ENCODE measurements around the gene POLR2E. TPM values are rescaled to one million over a fixed set of nuclear protein-coding genes. Genes with fewer than 3 reads are reported as not detected.

POLR2E gene
- polyA plus RNA-seq, 4 donors, result 122 to 189 (median 142) TPM

GRCh38 chr19:1064661-1065605 lies 30.2 kb downstream of the POLR2E start:
- peak; percentile 72 to 82 for DNase-seq
- H3K27me3 ChIP-seq (ENCODE audit: control insufficient read depth in 3 of 3, insufficient read depth in 3 of 3, low read length in 3 of 3), result peaks cover 0 to 65% (median 2%) of the 10 kb centered on the region in 3 donors

GRCh38 chr19:1063909-1064660 lies 31.1 kb downstream of the POLR2E start:
- FAIRE-seq, result no peak
- Histone ChIP-seq H3K36me3 (ENCODE audit: control insufficient read depth in 3 of 3, insufficient read depth in 2 of 3, low read depth in 1 of 3, low read length in 3 of 3) (no peaks in the 10 kb centered on the region), H3K27me3 (ENCODE audit: control insufficient read depth in 3 of 3, insufficient read depth in 3 of 3, low read length in 3 of 3) (peaks cover 0 to 57% (median 2%) of the 10 kb centered on the region in 3 donors), H3K4me3 (ENCODE audit: low read depth in 1 of 3, low read length in 3 of 3) (no peak overlapping the region), H3K4me1 (ENCODE audit: control insufficient read depth in 3 of 3, insufficient read depth in 2 of 3, low read depth in 1 of 3, low read length in 2 of 3) (peaks cover 0 to 24% (median 0%) of the 10 kb centered on the region in 3 donors), H3K9me3 (ENCODE audit: control insufficient read depth in 2 of 2, insufficient read depth in 1 of 2, low read depth in 1 of 2, low read length in 1 of 2) (peaks cover 0 to 16% of the 10 kb centered on the region in 2 donors), H3K27ac (ENCODE audit: low read depth in 1 of 3, low read length in 2 of 3) (no peak overlapping the region)
- DNase-seq, result no peak
- WGBS, 3 donors, result 57 to 71% (median 59%) methylated on average over 34 to 37 of the region's 37 CpGs

More at GRCh38 chr19:1064661-1065605, 30.2 kb downstream of the POLR2E start:
- FAIRE-seq, result no peak
- Histone ChIP-seq H3K27ac (ENCODE audit: low read depth in 1 of 3, low read length in 2 of 3) (no peak overlapping the region), H3K36me3 (ENCODE audit: control insufficient read depth in 3 of 3, insufficient read depth in 2 of 3, low read depth in 1 of 3, low read length in 3 of 3) (no peaks in the 10 kb centered on the region), H3K4me3 (ENCODE audit: low read depth in 1 of 3, low read length in 3 of 3) (no peak overlapping the region), H3K4me1 (ENCODE audit: control insufficient read depth in 3 of 3, insufficient read depth in 2 of 3, low read depth in 1 of 3, low read length in 2 of 3) (peaks cover 0 to 24% (median 0%) of the 10 kb centered on the region in 3 donors), H3K9me3 (ENCODE audit: control insufficient read depth in 2 of 2, insufficient read depth in 1 of 2, low read depth in 1 of 2, low read length in 1 of 2) (peaks cover 0 to 10% of the 10 kb centered on the region in 2 donors)
- WGBS, 3 donors, result 9 to 11% (median 10%) methylated on average over 53 to 60 of the region's 60 CpGs

GRCh38 chr19:1063030-1063908 lies 31.9 kb downstream of the POLR2E start:
- FAIRE-seq (no peak), DNase-seq (no peak)
- peaks cover 0 to 49% (median 2%) of the 10 kb centered on the region in 3 donors for H3K27me3 ChIP-seq (ENCODE audit: control insufficient read depth in 3 of 3, insufficient read depth in 3 of 3, low read length in 3 of 3)
- peaks cover 0 to 23% of the 10 kb centered on the region in 2 donors for H3K9me3 ChIP-seq (ENCODE audit: control insufficient read depth in 2 of 2, insufficient read depth in 1 of 2, low read depth in 1 of 2, low read length in 1 of 2)
- no peak overlapping the region for H3K4me3 ChIP-seq (ENCODE audit: low read depth in 1 of 3, low read length in 3 of 3)
- WGBS, 3 donors, result 68 to 82% (median 78%) methylated on average over 36 to 37 of the region's 37 CpGs
- peaks cover 0 to 24% (median 0%) of the 10 kb centered on the region in 3 donors for H3K4me1 ChIP-seq (ENCODE audit: control insufficient read depth in 3 of 3, insufficient read depth in 2 of 3, low read depth in 1 of 3, low read length in 2 of 3)
- no peak overlapping the region for H3K27ac ChIP-seq (ENCODE audit: low read depth in 1 of 3, low read length in 2 of 3)
- H3K36me3 ChIP-seq (ENCODE audit: control insufficient read depth in 3 of 3, insufficient read depth in 2 of 3, low read depth in 1 of 3, low read length in 3 of 3), result no peaks in the 10 kb centered on the region

- H3K36me3 ChIP-seq (ENCODE audit: control insufficient read depth in 3 of 3, insufficient read depth in 2 of 3, low read depth in 1 of 3, low read length in 3 of 3), result no peaks in the 10 kb centered on the region
- H3K4me3 ChIP-seq (ENCODE audit: low read depth in 1 of 3, low read length in 3 of 3), result no peak overlapping the region
- peaks cover 0 to 24% (median 0%) of the 10 kb centered on the region in 3 donors for H3K4me1 ChIP-seq (ENCODE audit: control insufficient read depth in 3 of 3, insufficient read depth in 2 of 3, low read depth in 1 of 3, low read length in 2 of 3)
- FAIRE-seq (no peak), DNase-seq (no peak)
- no peak overlapping the region for H3K27ac ChIP-seq (ENCODE audit: low read depth in 1 of 3, low read length in 2 of 3)
- peaks cover 0 to 41% (median under 1%) of the 10 kb centered on the region in 3 donors for H3K27me3 ChIP-seq (ENCODE audit: control insufficient read depth in 3 of 3, insufficient read depth in 3 of 3, low read length in 3 of 3)
- 81 to 89% (median 84%) methylated on average over 15 to 17 of the region's 17 CpGs for WGBS, 3 donors
- peaks cover 0 to 31% of the 10 kb centered on the region in 2 donors for H3K9me3 ChIP-seq (ENCODE audit: control insufficient read depth in 2 of 2, insufficient read depth in 1 of 2, low read depth in 1 of 2, low read length in 1 of 2)
Measured at GRCh38 chr19:1062387-1063029, 32.7 kb downstream of the POLR2E start.

GRCh38 chr19:1061987-1062386 lies 33.2 kb downstream of the POLR2E start:
- Histone ChIP-seq H3K27ac (ENCODE audit: low read depth in 1 of 3, low read length in 2 of 3) (no peak overlapping the region), H3K4me3 (ENCODE audit: low read depth in 1 of 3, low read length in 3 of 3) (no peak overlapping the region), H3K4me1 (ENCODE audit: control insufficient read depth in 3 of 3, insufficient read depth in 2 of 3, low read depth in 1 of 3, low read length in 2 of 3) (peaks cover 0 to 24% (median 0%) of the 10 kb centered on the region in 3 donors), H3K27me3 (ENCODE audit: control insufficient read depth in 3 of 3, insufficient read depth in 3 of 3, low read length in 3 of 3) (peaks cover 0 to 36% (median 0%) of the 10 kb centered on the region in 3 donors), H3K9me3 (ENCODE audit: control insufficient read depth in 2 of 2, insufficient read depth in 1 of 2, low read depth in 1 of 2, low read length in 1 of 2) (peaks cover 0 to 36% of the 10 kb centered on the region in 2 donors), H3K36me3 (ENCODE audit: control insufficient read depth in 3 of 3, insufficient read depth in 2 of 3, low read depth in 1 of 3, low read length in 3 of 3) (no peaks in the 10 kb centered on the region)
- no peak for FAIRE-seq
- WGBS, 3 donors, result 83 to 93% (median 87%) methylated on average over 20 of the region's 20 CpGs
- DNase-seq, result no peak

- H3K27me3 ChIP-seq (ENCODE audit: control insufficient read depth in 3 of 3, insufficient read depth in 3 of 3, low read length in 3 of 3), result peaks cover 0 to 24% (median 0%) of the 10 kb centered on the region in 3 donors
- DNase-seq, result no peak
- H3K36me3 ChIP-seq (ENCODE audit: control insufficient read depth in 3 of 3, insufficient read depth in 2 of 3, low read depth in 1 of 3, low read length in 3 of 3), result peaks cover 0 to 5% (median 0%) of the 10 kb centered on the region in 3 donors
- no peak overlapping the region for H3K27ac ChIP-seq (ENCODE audit: low read depth in 1 of 3, low read length in 2 of 3)
- H3K4me3 ChIP-seq (ENCODE audit: low read depth in 1 of 3, low read length in 3 of 3), result no peak overlapping the region
- FAIRE-seq, result no peak
- H3K4me1 ChIP-seq (ENCODE audit: control insufficient read depth in 3 of 3, insufficient read depth in 2 of 3, low read depth in 1 of 3, low read length in 2 of 3), result peaks cover 0 to 15% (median 0%) of the 10 kb centered on the region in 3 donors
- H3K9me3 ChIP-seq (ENCODE audit: control insufficient read depth in 2 of 2, insufficient read depth in 1 of 2, low read depth in 1 of 2, low read length in 1 of 2), result peaks cover 0 to 49% of the 10 kb centered on the region in 2 donors
- 64 to 80% (median 76%) methylated on average over 5 of the region's 5 CpGs for WGBS, 3 donors
Measured at GRCh38 chr19:1060689-1061088, 34.5 kb downstream of the POLR2E start.

GRCh38 chr19:1058112-1058511 lies 37.1 kb downstream of the POLR2E start:
- H3K27me3 ChIP-seq (ENCODE audit: control insufficient read depth in 3 of 3, insufficient read depth in 3 of 3, low read length in 3 of 3), result no peaks in the 10 kb centered on the region
- FAIRE-seq (no peak), DNase-seq (no peak)
- WGBS, 3 donors, result 89 to 93% (median 91%) methylated on average over 5 of the region's 5 CpGs
- peaks cover 0 to 5% (median 0%) of the 10 kb centered on the region in 3 donors for H3K36me3 ChIP-seq (ENCODE audit: control insufficient read depth in 3 of 3, insufficient read depth in 2 of 3, low read depth in 1 of 3, low read length in 3 of 3)
- H3K4me1 ChIP-seq (ENCODE audit: control insufficient read depth in 3 of 3, insufficient read depth in 2 of 3, low read depth in 1 of 3, low read length in 2 of 3), result no peaks in the 10 kb centered on the region
- H3K9me3 ChIP-seq (ENCODE audit: control insufficient read depth in 2 of 2, insufficient read depth in 1 of 2, low read depth in 1 of 2, low read length in 1 of 2), result peaks cover 0 to 54% of the 10 kb centered on the region in 2 donors
- no peak overlapping the region for H3K27ac ChIP-seq (ENCODE audit: low read depth in 1 of 3, low read length in 2 of 3)
- no peak overlapping the region for H3K4me3 ChIP-seq (ENCODE audit: low read depth in 1 of 3, low read length in 3 of 3)

Measured in small intestine (tissue), 7 donors.